GM18861 (cell line): ENCODE results near the gene PHACTR4.
"Not testable (repeated sequence)": the region's sequence is repeated elsewhere in the genome, so short reads cannot be mapped to it uniquely, and the experiment has no call there.

Experiments used
- ATAC-seq: cut with Tn5 transposase; IDR thresholded peaks from one replicate; pipeline ENCODE4 v1.9.1; 2021; ENCODE audit not compliant: unreplicated experiment

PHACTR4 gene

DNA sequence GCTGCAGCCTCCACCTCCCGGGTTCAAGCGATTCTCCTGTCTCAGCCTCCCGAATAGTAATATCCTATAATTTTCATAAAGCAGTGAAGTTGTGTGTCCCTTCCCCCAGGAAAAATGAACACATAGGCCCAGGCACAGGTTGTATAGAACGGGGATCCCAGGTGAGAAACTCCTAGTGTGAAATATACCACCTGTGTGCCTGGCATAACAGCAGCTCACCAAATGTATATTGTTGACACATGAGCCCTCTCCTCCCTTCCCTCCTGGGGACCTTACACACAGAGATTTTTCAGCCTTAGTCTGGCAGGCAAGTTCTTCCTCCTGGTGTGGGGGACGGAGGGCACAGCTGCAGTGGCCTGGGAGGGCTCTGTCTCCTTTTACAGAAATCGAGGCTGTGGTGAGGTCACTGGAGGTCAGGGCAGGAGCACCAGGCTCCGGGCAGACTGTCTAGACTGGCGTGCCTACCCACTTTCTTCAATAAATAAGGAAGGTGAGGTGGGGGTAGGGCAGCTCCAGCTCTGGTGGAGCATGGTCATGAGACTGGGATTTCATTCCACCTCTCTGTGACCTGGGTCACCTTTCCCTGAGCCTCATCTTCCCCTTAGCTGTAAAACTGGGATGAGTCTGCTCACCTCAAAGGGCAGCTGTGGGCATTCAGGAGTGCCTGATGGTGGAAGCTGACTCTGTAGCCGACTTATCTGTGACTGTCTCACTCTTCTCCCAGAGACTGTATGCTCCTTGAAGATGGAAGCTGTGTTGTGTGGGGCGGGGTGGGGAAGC lies 150.6 kb downstream of the PHACTR4 start:
- ATAC-seq, result no peak

DNA sequence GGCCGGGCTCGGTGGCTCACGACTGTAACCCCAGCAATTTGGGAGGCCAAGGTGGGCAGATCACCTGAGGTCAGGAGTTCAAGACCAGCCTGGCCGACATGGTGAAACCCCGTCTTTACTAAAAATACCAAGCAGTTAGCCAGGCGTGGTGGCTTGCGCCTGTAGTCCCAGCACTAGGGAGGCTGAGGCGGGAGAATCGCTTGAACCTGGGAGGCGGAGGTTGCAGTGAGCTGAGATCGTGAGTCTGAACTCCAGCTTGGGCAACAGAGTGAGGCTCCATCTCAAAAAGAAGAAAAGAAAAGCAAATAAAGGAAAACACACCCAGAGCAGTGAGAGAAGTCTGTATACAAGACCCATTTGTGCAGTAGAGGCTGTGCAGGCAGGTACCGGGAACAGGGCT lies 151.3 kb downstream of the PHACTR4 start:
- ATAC-seq, result not testable (repeated sequence)

DNA sequence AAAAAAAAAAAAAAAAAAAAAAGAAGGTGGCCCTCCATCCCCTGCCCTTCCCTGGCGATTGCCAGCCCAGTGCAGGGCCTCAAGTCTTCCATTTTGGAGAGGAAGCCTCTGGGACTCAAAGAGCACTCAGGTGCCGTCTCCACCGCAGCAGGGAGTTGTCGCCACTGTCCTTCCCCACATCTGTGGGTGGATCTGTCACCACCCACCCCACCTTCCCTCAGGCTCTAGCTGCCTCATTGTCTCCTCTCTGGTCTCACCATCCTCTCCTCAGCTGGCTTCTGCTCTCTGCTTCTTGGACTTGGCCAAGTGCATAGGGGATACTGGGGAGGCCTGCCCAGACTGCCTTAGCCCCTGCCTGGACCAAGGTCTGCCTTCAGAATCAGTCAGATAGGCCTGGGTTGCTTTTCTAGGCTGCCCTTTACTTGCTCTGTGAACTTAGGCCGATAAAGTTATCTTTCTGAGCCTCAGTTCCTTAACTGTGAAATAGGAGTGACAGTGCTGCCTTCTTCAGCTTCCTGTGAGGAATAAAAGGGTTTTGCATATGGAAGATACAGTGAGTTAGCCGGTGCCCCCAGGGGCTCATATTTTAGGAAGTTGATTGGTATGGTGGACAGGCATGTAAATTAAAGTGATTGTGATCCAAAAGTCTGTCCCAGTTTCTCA lies 152.1 kb downstream of the PHACTR4 start:
- no peak for ATAC-seq

DNA sequence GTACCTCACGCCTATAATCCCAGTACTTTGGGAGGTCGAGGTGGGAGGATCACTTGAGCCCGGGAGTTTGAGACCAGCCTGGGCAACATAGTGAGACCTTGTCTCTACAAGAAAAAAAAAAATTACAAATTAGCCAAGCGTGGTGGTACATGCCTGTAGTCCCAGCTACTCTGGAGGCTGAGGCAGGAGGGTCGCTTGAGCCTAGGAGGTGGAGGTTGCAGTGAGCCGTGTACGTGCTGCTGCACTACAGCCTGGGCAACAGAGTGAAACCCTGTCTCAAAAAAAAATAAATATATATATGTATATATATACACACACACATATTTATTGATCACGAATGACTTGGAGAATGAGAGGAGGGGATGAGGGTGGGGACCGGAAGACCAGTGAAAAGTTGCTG lies 153.0 kb downstream of the PHACTR4 start:
- ATAC-seq, result not testable (repeated sequence)

DNA sequence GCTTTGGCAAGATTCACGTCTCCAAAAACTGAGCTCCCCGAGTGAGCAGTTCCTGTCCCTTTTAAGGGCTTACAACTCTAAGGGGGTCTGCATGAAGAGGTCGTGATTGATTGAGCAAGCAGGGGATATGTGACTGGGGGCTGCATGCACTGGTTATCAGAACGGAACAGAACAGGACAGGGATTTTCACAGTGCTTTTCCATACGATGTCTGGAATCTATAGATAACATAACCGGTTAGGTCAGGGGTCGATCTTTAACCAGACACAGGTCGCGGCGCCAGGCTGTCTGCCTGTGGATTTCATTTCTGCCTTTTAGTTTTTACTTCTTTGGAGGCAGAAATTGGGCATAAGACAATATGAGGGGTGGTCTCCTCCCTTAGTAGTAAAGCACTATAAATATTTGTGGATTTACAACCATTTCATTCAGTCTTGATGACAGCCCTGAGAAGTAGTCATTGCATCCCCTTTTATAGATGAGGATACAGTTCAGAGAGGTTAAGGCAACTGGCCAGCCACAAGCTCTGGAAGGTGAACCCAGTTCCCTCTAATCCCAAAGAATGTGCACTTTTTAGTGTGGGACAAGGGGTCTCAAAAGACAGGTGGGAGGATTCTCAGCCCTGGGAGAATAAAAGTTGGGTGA lies 155.6 kb downstream of the PHACTR4 start:
- not testable (repeated sequence) for ATAC-seq

DNA sequence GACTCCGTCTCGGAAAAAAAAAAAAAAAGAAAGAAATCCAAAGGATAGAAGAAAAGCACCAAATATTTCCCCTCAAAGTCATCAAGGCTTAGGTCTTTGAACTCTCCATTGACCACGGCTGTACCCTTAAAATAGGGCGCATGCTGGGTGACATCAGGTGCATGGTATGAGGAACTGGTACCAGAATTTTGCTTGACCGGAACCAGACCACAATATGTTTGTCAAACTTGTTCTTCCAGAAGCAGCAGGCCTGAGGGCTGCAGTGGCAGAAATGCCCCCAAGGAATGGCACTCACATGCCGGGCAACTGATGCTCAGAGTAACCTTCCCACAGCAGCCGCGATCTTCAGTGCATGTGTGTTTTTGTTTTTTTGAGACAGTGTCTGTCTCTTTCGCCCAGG lies 157.3 kb downstream of the PHACTR4 start:
- no peak for ATAC-seq

DNA sequence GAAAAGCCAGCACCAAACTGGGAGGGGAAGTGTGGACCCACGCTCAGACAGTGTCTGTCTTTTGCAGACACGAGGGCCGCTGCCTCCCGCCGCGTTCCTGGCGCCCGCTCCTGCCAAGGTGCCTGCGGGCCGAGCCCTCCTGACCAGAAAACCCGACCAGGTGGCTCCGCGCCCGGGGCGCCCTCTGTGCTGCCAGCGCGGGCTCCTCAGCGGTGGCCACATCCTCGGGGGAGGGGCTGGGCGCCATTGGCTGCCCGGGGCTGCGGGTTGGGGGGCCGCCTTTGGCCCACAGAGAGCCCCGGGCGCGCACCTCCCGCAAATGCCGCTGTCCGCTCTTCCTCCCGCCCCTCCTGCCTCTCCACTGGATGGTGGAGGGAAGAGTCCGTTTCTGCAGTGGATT lies 160.9 kb downstream of the PHACTR4 start:
- no peak for ATAC-seq

DNA sequence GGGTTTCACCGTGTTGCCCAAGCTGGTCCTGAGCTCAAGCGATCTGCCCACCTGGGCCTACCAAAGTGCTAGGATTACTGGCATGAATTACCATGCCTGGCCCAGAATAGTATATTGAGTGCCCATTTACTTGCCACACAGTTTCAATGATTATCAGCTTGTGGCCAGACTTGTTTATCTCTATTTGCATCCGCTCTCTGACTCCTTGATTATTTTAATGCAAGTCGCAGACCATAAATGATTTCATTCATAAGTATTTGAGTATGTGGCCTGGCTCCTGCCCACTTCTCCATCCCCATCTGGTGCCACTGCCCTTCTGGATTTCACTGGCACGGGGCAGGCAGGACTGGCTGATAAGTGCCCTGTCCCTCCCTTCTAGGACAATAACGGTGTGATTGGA lies 165.1 kb downstream of the PHACTR4 start:
- no peak for ATAC-seq

DNA sequence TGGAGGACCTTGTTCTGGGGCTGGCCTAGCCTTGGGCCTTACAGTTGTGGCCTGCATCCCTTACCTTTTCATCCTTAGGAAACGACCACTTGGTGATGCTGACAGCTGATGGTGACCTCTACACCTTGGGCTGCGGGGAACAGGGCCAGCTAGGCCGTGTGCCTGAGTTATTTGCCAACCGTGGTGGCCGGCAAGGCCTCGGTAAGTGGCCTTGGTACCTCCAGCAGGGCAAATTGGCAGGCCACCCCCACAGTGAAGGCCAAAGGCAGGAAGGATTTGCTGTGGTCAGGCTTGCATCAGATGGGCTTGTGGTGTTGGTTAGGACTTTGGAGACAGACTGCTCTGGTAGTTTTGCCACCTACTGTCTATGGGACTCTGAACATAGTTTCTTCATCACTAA lies 165.6 kb downstream of the PHACTR4 start:
- ATAC-seq, result no peak

DNA sequence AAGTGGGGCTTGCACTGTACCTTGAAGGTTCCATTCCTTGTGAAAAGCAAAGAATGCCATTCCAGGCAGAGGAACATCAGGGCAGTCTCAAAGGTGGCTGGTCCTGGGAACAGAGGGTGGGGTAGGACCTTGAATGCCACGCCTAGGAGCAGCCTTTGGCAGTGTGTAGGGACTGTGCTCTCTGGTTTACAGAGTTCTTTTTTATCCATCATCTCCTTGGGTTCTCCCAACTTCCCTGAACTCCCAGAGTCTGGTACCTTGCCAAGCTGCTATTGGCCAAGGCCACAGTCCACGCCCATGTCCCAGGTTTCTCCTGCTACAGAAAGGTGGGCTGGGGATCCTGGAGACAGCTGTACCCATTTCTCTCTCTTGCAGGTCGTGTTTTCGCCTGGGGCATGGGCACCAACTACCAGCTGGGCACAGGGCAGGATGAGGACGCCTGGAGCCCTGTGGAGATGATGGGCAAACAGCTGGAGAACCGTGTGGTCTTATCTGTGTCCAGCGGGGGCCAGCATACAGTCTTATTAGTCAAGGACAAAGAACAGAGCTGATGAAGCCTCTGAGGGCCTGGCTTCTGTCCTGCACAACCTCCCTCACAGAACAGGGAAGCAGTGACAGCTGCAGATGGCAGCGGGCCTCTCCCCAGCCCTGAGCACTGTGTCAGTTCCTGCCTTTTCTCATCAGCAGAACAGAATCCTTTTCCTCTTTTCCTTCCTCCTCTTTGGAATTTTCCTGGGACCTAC lies 168.1 kb downstream of the PHACTR4 start:
- no peak for ATAC-seq

DNA sequence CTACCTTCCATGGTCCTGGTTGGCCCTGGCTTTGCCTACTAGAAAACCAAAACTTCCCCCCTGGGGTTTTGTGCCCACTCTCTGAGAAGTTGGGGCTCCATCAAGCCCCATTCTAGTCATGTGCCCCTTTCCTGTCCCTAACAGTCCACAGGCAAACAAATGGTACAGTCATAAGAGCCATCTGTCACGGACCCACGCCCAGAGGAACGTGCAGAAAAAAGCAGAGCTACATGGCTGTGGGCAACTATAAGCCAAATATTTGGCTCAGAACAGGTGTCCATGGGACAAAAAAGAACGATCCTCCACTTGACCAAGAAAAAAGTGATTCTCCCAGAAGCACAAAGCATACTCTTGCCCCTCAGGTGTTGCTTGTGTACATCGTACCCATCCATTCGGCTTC lies 168.7 kb downstream of the PHACTR4 start:
- ATAC-seq, result no peak

DNA sequence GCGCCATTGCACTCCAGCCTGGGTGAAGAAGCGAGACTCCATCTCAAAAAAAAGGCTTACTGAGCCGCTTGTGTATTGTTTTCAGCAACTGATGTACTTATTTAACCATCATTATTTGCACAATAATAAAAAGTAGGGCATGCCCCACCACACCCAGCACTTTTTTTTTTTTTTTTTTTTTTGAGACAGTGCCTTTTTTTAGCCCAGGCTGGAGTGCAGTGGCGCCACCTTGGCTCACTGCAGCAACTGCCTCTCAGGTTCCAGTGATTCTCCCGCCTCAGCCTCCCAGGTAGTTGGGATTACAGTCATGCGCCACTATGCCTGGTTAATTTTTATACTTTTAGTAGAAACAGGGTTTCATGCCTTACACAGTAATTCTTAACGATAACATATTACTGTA lies 171.1 kb downstream of the PHACTR4 start:
- ATAC-seq, result no peak

DNA sequence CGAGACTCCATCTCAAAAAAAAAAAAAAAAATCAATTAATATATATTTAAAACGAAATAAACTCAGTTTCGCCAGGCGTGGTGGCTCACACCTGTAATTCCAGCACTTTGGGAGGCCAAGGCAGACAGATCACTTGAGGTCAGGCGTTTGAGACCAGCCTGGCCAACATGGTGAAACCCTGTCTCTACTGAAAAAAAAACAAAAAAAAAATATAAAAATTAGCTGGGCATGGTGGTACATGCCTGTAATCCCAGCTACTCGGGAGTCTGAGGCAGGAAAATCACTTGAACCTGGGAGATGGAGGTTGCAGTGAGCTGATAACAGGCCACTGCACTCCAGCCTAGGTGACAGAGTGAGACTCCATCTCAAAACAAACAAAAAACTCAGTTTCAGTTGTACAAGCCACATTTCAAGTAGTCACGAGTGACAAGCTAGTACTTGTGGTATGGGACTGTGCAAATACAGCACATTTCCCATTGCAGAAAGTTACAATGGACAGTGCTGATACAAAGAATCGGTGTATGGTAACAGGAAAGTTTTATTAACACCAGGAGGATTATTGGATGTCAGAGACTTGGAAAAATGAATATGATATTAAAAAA lies 172.0 kb downstream of the PHACTR4 start:
- ATAC-seq, result not testable (repeated sequence)

DNA sequence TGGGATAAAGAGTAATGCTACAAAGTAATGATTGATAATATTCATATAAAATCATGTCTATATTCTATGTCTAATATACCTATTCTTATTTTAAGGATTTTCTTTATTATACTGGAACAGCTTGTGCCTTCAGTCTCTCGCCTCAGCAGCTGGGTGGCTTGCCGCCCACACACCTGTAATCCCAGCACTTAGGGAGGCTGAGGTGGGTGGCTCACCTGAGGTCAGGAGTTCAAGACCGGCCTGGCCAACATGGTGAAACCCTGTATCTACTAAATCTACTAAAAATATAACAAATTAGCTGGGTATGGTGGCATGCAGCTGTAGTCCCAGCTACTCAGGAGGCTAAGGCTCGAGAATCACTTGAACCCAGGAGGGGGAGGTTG lies 175.7 kb downstream of the PHACTR4 start:
- ATAC-seq, result no peak

DNA sequence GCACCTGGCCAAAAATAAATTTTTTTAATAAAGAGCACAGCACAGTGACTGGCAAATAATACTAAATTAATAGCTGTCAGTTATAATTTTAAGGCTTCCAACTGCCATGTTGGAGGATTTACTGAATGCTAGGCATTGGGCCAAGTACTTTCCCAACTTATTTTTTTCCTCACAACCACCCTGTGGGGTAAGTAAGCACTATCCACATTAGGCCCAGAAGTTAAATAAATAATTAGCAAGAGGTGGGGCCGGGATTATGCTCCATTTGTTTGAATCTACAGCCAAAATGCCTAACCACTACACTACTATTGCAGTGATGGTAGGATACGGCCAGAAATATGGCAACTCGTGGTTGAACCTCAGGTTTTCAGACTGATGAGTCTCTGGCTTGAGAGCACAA lies 178.8 kb downstream of the PHACTR4 start:
- no peak for ATAC-seq
